GM13976 (cell line): Measurements from ENCODE around the gene ZNF780A.

Experiments
- DNase-seq: peaks from one replicate; pipeline ENCODE4 v3.0.0; 2012; ENCODE audit warnings: low spot score
- CTCF ChIP-seq: IDR thresholded peaks from 2 replicates; pipeline ENCODE4 v1.5.1; 2012; ENCODE audit warnings: borderline replicate concordance, mild to moderate bottlenecking; ENCODE audit not compliant: insufficient read depth; ENCODE audit errors: extremely low read depth, missing control alignments, control extremely low read depth
- in situ Hi-C: fragments of 300-500 bp; cut with MboI; formaldehyde crosslinking; loops from one replicate; pipeline ENCODE4 v1.12.0; 2022; ENCODE audit warnings: low sequenced_read_pairs, mixed read lengths, inconsistent platforms; ENCODE audit not compliant: unreplicated experiment

Gene ZNF780A

GRCh38 chr19:40110570-40110969, 19.8 kb upstream of the ZNF780A start:
- DNase-seq = no peak
- in situ Hi-C loops = no loop called here
- no peak for TF ChIP-seq CTCF

- no peak for TF ChIP-seq CTCF
- DNase-seq = no peak
- in situ Hi-C loops = no loop called here
Measured at GRCh38 chr19:40104754-40105153, 14.0 kb upstream of the ZNF780A start.

- no peak for TF ChIP-seq CTCF
- no peak for DNase-seq
- in situ Hi-C loops = no loop called here
Measured at GRCh38 chr19:40103600-40103999, 12.9 kb upstream of the ZNF780A start.

GRCh38 chr19:40101813-40102212, 11.1 kb upstream of the ZNF780A start:
- no peak for DNase-seq
- in situ Hi-C loops = no loop called here
- TF ChIP-seq CTCF = no peak

- no peak for DNase-seq
- in situ Hi-C loops = no loop called here
- no peak for TF ChIP-seq CTCF
Measured at GRCh38 chr19:40093416-40093815, 2.7 kb upstream of the ZNF780A start.

GRCh38 chr19:40091205-40092129, 724 bp upstream of the ZNF780A start:
- DNase-seq = no peak
- TF ChIP-seq CTCF = no peak
- in situ Hi-C loops = no loop called here
